ENCODE data around the gene IFI27L2. TPM values are rescaled to one million over a fixed set of nuclear protein-coding genes. Genes with fewer than 3 reads are reported as not detected.

Gene IFI27L2
- total RNA-seq, 1 donor from 2014 or later, result 28.2 TPM

- Mint-ChIP-seq H3K27me3 (peaks cover 74% of the 10 kb centered on the region), H3K4me3 (peak overlapping the region; percentile 44), H3K4me1 (ENCODE audit: unreplicated experiment) (peaks cover 7% of the 10 kb centered on the region), H3K9me3 (no peaks in the 10 kb centered on the region), H3K36me3 (no peaks in the 10 kb centered on the region), H3K27ac (no peak overlapping the region)
- no peak for TF ChIP-seq CTCF (conservative IDR thresholded peaks at IDR 0.05)
- DNase-seq (ENCODE audit: extremely low spot score, unreplicated experiment), result no peak
These were observed 45.2 kb upstream of the IFI27L2 start for GRCh38 chr14:94174604-94175010.

GRCh38 chr14:94173885-94174603 is 44.6 kb upstream of the IFI27L2 start, which contains the start of gene PPP4R4:
TSS of gene PPP4R4 (plus strand) at chr14:94174322. CDS start at chr14:94174466, 144 bp downstream.
- Mint-ChIP-seq H3K27ac (no peak within 1 kb of the TSS), H3K36me3 (no peaks in the 10 kb centered on the region), H3K4me3 (peak within 1 kb of the TSS; percentile 88), H3K9me3 (no peaks in the 10 kb centered on the region), H3K4me1 (ENCODE audit: unreplicated experiment) (peaks cover 7% of the 10 kb centered on the region), H3K27me3 (peaks cover 69% of the 10 kb centered on the region)
- DNase-seq (ENCODE audit: extremely low spot score, unreplicated experiment), result peak; percentile 95
- TF ChIP-seq CTCF (conservative IDR thresholded peaks at IDR 0.05), result no peak

DNA sequence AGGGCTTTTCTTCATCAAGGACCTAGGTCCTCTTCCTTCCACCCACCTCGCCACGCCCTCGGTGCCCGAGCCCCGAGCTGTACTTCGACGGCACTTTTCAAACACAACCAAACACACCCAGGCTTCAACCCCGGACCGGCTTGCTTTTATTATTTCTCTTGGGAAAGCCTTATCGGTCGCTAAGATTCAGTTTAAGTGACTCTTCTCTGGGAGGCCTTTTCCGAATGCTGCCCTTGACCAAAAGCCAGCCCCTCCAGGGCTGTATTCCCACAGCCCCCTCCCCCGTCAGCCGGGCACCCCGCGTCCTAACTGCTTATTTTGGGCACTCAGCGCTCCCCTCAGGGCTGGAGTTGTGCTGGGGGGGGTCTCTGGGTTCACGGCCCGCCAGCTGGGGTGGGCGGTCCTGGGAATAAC is 44.1 kb upstream of the IFI27L2 start:
- H3K27ac Mint-ChIP-seq, result no peak overlapping the region
- no peaks in the 10 kb centered on the region for H3K9me3 Mint-ChIP-seq
- peaks cover 7% of the 10 kb centered on the region for H3K4me1 Mint-ChIP-seq (ENCODE audit: unreplicated experiment)
- DNase-seq (ENCODE audit: extremely low spot score, unreplicated experiment), result no peak
- peaks cover 63% of the 10 kb centered on the region for H3K27me3 Mint-ChIP-seq
- TF ChIP-seq CTCF (conservative IDR thresholded peaks at IDR 0.05), result no peak
- no peaks in the 10 kb centered on the region for H3K36me3 Mint-ChIP-seq
- H3K4me3 Mint-ChIP-seq, result peak overlapping the region; percentile 88

DNA sequence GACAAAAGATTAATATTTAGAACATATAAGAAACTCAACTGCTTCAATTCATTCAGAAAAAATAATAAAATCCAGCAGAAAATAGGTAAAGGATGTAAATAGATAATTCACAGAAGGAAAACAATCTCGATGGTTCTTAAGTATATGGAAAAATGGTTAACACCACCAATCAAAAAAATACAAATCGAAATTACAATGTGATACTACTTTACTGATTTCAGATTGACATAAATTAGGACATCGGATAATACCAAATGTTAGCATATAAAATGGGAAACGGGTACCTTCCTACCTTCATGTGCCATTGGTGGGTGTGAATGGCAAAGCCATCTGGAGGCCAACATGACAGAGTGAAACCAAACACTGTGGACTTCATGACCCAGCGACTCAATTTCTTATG is 43.1 kb upstream of the IFI27L2 start:
- no peak for DNase-seq (ENCODE audit: extremely low spot score, unreplicated experiment)
- Mint-ChIP-seq H3K9me3 (no peaks in the 10 kb centered on the region), H3K4me3 (peak overlapping the region; percentile 88), H3K36me3 (no peaks in the 10 kb centered on the region), H3K27me3 (peaks cover 59% of the 10 kb centered on the region), H3K27ac (no peak overlapping the region), H3K4me1 (ENCODE audit: unreplicated experiment) (peaks cover 7% of the 10 kb centered on the region)
- TF ChIP-seq CTCF (conservative IDR thresholded peaks at IDR 0.05), result no peak

- no peak for TF ChIP-seq CTCF (conservative IDR thresholded peaks at IDR 0.05)
- Mint-ChIP-seq H3K36me3 (no peaks in the 10 kb centered on the region), H3K27ac (no peak overlapping the region), H3K27me3 (peaks cover 59% of the 10 kb centered on the region), H3K4me1 (ENCODE audit: unreplicated experiment) (peaks cover 7% of the 10 kb centered on the region), H3K4me3 (no peak overlapping the region), H3K9me3 (no peaks in the 10 kb centered on the region)
- no peak for DNase-seq (ENCODE audit: extremely low spot score, unreplicated experiment)
These were observed 41.8 kb upstream of the IFI27L2 start for GRCh38 chr14:94171208-94171607.
